ENCODE data around the gene TMEM266.
"Not testable (repeated sequence)": the region's sequence is repeated elsewhere in the genome, so short reads cannot be mapped to it uniquely, and the experiment has no call there.

The TMEM266 gene, protein sequence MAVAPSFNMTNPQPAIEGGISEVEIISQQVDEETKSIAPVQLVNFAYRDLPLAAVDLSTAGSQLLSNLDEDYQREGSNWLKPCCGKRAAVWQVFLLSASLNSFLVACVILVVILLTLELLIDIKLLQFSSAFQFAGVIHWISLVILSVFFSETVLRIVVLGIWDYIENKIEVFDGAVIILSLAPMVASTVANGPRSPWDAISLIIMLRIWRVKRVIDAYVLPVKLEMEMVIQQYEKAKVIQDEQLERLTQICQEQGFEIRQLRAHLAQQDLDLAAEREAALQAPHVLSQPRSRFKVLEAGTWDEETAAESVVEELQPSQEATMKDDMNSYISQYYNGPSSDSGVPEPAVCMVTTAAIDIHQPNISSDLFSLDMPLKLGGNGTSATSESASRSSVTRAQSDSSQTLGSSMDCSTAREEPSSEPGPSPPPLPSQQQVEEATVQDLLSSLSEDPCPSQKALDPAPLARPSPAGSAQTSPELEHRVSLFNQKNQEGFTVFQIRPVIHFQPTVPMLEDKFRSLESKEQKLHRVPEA

DNA sequence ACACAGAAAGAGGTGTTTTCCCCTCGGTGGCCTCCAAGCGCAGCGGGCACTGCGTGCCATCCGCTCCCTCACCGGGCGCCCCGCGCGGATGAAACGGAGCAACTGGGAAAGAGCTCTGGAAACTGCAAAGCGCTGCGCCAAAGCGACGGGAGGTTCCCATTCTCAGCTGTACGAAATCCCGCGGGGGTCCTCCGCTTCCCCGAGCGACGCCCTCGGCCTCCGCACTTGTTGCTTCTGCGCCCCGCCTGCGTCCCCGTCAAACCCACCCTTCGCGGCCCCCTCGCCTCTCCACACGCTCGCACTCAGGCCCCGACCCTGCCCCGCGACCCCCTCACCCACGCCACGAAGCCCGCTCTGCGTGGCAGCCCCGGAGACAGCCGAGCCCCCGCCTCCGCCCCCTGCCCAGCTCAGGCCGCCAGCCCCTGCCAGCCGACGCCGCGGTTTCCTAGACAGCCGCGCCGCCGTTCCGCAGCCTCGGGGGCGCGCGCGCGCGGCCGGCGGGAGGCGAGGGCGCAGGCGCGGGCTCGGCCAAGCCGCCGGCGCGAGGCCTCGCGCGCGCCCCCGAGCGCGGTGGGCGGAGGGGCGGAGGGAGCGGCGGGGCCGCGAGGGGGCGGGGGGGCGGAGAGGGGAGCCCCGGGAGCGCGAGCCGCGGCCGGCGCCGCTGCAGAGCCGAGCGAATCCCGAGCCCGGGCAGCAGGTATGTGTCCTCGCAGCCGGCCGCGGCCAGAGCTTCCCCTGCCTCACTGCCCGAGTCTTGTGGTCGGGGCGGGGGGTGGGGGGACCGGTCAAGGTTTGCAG is at the start of gene TMEM266:
TMEM266 (plus strand) TSS at position 666 of the 798 bp plus-strand sequence. CDS start 74,279 bp downstream, outside the sequence.
- DNase-seq, result peak; percentile 8

DNA sequence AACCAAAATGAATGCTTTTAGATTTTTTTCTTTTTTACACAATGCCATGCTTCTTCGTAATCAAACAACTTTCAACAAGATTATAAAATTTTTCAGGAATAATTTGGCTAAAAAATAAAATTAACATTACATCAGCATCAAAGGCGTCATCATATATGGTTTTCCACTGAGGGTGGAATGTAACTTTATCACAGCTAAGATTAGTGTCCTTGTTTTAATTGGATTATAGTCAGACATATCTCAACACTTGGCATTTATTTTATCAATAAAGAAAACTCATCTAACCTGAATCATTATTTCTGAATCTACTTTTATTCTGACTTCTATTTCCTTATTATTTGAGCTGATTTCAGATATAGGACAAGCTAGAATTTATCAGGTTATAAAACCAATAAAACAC is 49.2 kb upstream of the TMEM266 start:
- no peak for DNase-seq

DNA sequence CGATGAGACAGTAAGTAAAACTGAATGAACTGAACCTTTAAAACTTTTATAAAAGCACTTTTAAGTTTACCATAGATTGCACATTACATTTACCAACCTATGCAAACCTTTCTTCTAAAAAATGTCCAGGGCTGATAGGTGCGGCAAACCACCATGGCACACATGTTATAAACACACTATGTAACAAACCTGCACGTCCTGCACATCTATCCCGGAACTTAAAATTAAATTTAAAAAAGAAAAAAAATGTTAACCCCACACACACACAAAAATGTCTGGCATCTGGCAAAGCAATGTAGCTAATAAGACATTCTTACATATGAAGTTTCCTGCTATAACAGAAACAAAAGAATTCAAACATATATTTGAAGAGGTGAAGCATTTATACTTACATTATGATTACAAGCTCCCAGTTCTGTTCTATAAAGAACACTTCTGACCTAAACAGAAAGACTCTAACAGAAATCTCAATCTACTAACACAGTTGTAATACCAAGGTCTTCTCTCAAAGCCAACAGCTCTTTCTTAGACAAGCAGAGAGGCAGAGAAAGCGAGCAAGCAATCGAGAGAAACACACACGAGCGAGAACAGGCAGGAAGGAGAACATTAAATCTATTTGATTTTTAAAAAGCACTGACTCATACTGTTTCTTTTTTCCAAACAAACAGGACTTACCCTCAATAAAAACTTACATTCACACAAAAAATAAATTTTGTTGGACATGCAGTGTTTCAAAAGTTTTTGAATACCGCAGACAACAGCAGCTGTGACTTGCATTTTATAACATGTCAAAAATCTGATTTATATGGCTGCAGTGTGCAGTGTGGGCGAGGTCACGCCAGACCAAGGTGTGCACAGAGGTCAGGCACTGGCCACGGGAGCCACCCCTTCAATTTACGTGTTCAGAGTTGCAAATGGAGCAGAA is 47.9 kb upstream of the TMEM266 start, which contains the start of gene NRG4:
NRG4 (minus strand) TSS at position 798 of the 925 bp plus-strand sequence. CDS start 1,194 bp downstream, outside the sequence.
- DNase-seq, result no peak

DNA sequence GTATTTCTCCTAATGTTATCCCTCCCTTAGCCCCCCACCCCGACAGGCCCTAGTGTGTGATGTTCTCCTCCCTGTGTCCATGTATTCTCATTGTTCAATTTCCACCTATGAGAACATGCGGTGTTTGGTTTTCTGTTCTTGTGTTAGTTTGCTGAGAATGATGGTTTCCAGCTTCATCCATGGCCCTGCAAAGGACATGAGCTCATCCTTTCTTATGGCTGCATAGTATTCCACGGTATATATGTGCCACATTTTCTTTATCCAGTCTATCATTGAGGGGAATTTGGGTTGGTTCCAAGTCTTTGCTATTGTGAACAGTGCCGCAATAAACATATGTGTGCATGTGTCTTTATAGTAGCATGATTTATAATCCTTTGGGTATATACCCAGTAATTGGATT is 46.3 kb upstream of the TMEM266 start:
- not testable (repeated sequence) for DNase-seq

GRCh38 chr15:76024021-76024768 is 35.6 kb upstream of the TMEM266 start:
- DNase-seq, result no peak

- no peak for DNase-seq
Measured at GRCh38 chr15:76032046-76032445, 27.7 kb upstream of the TMEM266 start.

GRCh38 chr15:76033438-76033837 is 26.3 kb upstream of the TMEM266 start:
- DNase-seq, result no peak

- no peak for DNase-seq
Measured at GRCh38 chr15:76034111-76034510, 25.7 kb upstream of the TMEM266 start.

DNA sequence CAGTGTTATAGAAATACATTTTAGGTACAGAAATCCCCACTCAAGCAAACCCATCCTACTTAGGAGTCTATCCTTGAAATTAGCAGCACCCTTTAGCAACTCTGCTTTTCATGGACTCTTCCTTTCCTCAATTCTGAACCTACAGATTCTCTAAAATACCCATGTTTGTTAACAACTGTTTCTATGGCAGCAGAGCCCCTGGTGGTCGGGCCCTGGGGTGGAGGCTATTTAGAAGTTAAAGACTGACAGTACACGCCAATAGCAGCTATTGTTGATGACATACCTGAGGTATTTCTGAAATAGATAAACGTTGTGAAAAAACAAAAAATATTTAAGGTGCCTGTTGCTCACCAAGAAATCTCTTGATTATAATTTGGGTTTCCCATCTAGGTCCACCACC is 24.2 kb upstream of the TMEM266 start:
- DNase-seq, result no peak

GRCh38 chr15:76038512-76038911 is 21.3 kb upstream of the TMEM266 start:
- DNase-seq, result no peak

GRCh38 chr15:76054201-76054600 is 5.6 kb upstream of the TMEM266 start:
- not testable (repeated sequence) for DNase-seq

DNA sequence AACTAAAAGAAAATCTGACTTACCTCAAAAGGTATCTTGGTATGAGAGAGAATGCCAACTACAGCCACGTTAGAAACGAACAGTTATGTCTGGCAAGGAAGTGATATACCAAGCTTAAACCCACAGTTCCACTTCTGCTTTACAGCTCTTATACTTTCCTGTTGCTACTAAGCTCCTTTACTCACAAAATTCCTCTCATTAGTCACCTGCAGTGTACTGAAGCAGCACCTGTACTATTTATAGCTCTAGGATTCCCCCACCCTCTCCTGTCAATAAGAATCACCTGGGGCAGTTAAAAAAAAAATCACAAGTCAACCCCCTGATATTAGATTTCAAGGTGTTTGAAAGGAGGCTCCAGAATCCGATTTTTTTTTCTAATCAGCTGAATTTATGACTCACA is 2.9 kb upstream of the TMEM266 start:
- DNase-seq, result no peak

GRCh38 chr15:76057332-76058000 is 2.3 kb upstream of the TMEM266 start:
- DNase-seq, result peak; percentile 60

DNA sequence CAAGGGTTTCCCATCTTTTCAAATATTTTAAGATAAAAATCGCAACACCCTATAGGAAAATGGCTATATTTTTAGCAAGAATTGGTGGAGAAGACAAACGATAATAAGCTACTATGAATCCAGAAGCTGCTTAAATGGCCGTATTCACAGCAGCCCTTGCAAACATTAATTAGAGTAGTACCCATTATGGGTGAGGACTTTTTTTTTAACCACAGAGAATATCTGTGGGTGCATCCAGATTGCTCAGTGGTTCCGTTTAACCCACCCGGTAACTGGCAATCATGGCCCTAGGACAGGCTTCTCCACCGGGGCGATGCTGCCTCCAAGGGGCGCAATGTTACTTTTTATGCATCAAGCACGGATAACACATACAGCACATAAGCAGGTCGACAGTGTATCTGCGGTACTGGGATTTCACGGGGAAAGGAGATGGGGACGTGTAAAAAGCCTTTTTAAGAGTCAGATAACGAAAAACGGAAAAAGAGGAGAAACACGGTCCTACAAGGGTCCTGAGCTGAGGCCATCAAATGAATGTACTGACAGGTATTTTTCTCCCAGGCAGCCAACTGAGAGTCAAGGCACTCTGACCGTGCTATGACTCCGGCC is 968 bp upstream of the TMEM266 start:
- DNase-seq, result peak; percentile 45

DNA sequence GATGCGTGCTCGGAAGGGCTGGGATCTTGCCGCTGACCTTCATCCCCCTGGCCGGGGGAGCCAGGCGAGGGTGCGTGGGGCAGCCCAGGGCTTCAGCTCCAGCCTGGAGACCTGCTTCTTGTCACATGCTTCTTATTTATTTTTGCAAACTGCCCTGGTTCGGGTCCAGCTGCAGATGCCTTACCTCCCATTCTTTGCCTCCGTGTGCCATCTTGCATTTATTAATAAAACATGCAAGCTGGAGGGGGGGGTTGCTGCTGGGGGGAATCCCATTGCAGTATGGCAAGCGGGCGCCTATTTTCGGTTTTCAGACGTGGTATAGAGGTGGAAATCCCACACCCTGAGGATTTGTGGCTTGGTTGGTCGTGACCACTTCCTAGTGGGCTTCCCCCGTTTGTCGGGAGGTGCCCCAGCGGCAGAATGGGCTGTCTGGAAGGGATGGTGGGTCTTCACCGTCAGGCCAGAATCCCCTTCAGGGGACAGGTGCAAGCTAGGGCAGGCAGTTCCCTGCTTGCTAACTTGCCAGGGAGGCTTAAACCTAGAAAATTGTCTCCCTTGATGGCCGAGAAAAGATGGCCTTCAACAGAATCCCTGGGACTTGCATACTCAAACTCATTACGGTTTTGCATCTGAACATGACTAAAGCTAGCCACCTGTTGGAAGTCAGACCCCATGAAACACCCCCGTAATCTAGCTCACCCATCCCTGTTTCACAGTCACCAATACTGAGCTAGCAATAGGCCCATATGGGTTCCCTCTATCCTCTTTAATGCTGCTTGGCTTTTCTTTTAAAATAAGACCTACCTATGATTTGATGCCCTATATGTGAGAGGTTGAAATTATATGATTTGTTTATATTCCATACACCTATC is 569 bp downstream of the TMEM266 start:
- DNase-seq, result peak; percentile 31

GRCh38 chr15:76061700-76062099 is 1.9 kb downstream of the TMEM266 start:
- no peak for DNase-seq

GRCh38 chr15:76062286-76062685 is 2.5 kb downstream of the TMEM266 start:
- no peak for DNase-seq

GRCh38 chr15:76064375-76064774 is 4.6 kb downstream of the TMEM266 start:
- no peak for DNase-seq

- peak; percentile 43 for DNase-seq
Measured at GRCh38 chr15:76065245-76065644, 5.5 kb downstream of the TMEM266 start.

GRCh38 chr15:76065793-76066192 is 6.0 kb downstream of the TMEM266 start:
- no peak for DNase-seq
